VCaP (cell line): ENCODE measurements around the gene SEMA6B.

ENCODE experiments used
- H3K27ac ChIP-seq: fragments of 450-650 bp; 2 replicates; pipeline ENCODE4 v1.5.1; 2017
- TF ChIP-seq, protein P1 (sequence below): fragments of 450-650 bp; conservative IDR thresholded peaks from 2 replicates; pipeline ENCODE4 v1.5.1; 2017; ENCODE audit warnings: mild to moderate bottlenecking, moderate library complexity

The SEMA6B gene

DNA sequence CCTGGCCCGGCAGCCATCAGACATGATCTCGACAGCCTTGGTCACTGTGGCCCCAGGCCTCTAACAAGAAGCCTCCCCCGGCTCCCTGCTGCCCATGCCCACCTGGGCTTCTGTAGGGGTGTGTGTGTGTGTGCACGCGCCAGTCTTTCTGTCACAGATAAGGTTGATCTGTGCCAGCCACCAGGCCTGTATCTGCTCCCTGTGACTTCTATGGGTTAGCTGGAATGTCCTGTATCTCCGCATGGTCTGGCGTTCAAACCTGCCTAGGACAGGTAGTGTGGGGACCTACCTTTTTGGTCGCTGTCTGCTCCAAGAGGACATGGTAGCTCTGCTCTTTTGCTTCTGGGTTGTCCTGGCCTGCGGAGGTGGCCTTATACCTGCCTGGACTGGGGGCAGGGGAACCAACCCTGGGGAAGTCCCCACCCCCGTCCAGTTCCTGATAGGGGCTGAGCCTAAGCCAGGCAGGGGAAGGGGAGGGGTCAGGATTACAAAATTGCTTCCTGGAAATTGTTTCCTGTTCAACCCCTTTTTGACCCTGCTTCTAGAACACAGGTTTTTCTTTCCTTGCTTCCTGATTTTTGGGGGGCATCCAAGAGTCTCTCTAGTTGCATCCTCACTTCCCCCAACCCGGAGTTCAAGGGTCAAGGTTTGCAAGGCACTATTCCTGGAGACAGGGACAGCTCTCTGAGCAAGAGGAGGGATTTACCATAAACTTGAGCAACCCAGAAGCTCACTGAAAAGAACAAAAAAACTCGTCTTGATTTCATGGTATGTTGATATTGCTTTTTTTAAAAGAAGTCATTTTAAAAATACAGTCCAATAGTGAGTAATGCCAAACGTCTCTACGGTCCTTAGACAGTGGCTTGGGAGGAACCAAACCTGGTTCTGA, 19.5 kb downstream of the SEMA6B start, which contains the start of gene LRG1:
Gene LRG1, minus strand, starts transcription at position 344 of the 889 bp plus-strand sequence. Its CDS starts 23 bp downstream, at position 321.
- TF ChIP-seq, protein P1, sequence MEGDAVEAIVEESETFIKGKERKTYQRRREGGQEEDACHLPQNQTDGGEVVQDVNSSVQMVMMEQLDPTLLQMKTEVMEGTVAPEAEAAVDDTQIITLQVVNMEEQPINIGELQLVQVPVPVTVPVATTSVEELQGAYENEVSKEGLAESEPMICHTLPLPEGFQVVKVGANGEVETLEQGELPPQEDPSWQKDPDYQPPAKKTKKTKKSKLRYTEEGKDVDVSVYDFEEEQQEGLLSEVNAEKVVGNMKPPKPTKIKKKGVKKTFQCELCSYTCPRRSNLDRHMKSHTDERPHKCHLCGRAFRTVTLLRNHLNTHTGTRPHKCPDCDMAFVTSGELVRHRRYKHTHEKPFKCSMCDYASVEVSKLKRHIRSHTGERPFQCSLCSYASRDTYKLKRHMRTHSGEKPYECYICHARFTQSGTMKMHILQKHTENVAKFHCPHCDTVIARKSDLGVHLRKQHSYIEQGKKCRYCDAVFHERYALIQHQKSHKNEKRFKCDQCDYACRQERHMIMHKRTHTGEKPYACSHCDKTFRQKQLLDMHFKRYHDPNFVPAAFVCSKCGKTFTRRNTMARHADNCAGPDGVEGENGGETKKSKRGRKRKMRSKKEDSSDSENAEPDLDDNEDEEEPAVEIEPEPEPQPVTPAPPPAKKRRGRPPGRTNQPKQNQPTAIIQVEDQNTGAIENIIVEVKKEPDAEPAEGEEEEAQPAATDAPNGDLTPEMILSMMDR = no peak
- no peak within 1 kb of the TSS for H3K27ac ChIP-seq

DNA sequence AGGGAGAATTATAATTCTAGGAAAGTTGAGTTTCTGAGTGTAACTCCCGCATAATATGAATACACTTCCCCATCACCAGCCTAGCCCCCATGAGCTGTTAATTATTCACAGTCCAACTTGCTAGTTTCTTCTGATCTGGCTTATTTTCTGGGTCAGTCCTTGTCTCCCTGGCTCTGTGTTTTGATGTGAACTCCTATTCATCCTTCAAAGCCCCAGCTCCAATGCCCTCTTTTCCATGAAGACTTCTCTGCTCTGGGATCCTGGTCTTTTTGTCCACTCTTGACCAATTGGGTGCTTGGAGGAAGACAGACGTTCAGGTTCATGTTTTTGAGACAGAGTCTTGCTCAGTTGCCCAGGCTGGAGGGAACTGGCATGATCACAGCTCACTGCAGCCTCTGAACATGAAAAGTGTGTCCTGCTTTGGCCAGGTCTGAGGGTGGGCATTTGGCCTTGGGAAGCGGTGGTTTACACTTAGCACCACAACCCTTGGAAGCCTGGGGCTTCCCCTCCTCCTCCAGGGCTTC, 20.3 kb downstream of the SEMA6B start:
- TF ChIP-seq, protein P1 = no peak
- H3K27ac ChIP-seq = no peak overlapping the region

DNA sequence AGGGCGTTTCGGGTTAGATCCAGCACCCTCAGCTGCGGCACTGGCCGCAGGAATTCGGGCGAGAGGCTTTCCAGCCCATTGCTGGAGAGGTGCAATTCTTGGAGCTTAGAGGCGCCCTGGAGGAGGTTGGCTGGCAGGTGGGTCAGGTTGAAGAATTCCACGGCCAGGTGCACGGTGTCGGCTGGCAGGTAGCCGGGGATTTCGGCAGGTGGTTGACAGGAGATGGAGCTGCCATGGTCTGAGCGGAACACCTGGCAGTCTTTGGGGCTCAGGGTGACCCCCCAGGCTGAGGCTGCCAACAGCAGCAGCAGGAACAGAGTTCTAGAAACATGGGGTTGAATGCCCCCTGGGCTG, 20.9 kb downstream of the SEMA6B start:
- no peak overlapping the region for H3K27ac ChIP-seq
- TF ChIP-seq, protein P1 = no peak

DNA sequence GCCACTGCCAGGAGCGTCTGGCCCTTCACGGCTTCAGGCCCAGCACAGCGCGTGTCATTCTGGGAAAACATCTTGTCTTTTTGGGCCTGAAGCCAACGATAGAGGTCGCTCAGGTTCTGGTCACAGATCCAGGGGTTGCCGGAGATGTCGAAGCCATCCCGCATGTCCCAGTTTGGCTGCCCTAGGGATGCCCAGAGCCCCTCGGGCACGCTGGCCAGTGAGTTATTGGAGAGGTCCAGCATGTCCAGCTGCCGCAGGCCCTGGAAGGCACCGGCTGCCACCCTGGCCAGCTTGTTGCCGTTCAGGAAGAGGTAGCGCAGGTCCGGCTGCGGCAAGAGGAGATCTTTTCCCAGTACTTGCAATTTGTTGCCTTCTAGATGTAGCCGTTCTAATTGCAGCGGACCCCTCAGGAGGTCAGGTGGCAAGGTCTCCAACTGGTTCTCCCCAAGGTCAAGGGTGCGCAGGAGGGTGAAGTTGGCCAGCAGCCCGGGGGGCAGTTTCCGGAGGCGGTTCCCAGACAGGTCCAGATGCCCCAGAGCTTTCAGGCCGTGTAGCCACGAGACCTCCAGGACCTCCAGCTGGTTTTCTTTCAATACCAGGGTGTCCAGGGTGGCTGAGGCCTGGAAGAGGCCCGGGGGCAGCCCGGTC, 21.4 kb downstream of the SEMA6B start:
- TF ChIP-seq, protein P1 = no peak
- no peak overlapping the region for H3K27ac ChIP-seq

DNA sequence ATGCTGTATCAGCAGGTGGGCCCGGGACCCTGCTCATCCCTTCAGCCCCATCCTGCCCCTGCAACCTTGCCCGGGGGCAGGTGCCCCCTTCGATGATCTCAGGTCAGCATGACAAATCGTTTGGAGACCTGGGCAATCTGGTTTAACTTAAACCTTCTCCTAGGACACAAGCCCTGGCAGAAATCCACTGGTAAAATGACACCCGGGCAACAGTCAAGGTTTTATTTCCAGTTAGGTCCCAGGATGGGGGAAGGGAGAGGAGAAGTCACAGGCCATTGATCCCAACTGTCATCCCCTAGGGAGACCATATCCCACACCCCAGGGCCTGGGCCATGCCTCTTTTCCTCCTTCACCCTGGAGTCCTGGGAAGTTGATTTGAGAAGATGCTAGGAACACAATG, 22.7 kb downstream of the SEMA6B start:
- TF ChIP-seq, protein P1 = no peak
- H3K27ac ChIP-seq = peak overlapping the region; percentile 18; the same call in 1 of the 2 replicates

DNA sequence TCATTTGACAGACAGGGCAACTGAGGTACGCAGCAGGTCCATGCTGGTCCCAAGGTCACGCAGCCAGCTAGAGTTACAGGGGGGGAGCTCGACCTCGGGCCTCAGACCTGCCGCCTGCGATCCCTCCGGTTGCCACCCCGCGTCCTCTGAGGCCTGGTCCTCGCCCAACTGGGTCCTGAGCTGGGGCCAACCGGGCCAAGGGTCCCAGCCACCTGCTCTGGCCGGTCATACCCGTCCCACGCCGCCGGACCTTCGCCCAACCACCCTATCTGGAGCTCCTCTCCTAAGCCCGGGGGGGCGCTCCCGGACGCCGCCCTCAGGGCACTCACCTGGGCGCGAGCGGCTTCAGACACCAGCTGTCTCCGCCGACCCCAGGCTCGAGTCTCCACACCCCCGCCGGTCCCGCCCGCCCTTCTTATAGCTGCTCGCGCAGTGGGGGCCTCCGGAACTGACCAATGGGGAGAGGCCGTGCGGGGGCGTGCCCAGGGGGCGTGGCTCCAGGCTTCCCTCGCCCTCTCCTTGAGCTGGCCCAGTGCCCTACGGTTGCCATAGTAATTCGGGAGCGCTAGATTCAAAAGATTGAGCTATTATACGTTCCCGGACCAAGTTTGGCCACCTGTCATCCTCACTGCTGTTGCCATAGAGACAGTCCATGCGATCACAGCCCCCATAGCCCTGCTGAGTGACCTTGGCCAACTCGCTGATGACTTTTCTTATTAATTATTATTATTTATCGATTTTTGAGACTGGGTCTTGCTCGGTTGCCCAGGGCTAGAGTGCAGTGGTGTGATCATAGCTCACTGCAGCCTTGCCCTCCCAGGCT, 24.4 kb downstream of the SEMA6B start, which contains the start of gene PLIN5:
Gene PLIN5, minus strand, starts transcription at position 389 of the 823 bp plus-strand sequence. CDS start 1,150 bp downstream, outside the sequence.
- H3K27ac ChIP-seq = no peak within 1 kb of the TSS
- TF ChIP-seq, protein P1 = no peak
